Measurements from ENCODE around the gene CAMK2N2.

DNA sequence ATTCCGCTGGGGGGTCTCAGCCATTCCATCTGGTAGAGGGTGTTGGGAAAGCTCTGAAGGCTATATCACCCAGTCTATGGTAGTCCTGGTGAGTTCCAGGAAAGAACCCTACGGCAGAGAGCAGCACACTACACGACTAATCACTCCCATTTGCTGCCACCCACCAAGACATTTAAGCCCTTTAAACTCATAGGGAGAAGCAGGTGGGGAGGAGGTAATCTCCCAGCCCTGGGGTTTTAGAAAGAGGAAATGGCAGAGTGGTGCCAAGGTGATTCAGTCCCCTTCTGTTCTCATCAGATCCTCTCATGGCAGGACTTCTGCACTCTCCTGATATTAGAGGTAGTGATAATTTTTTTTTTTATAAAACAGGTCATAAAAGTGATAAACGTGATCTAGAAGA lies 42.5 kb downstream of the CAMK2N2 start:
- TF ChIP-seq, protein P1, sequence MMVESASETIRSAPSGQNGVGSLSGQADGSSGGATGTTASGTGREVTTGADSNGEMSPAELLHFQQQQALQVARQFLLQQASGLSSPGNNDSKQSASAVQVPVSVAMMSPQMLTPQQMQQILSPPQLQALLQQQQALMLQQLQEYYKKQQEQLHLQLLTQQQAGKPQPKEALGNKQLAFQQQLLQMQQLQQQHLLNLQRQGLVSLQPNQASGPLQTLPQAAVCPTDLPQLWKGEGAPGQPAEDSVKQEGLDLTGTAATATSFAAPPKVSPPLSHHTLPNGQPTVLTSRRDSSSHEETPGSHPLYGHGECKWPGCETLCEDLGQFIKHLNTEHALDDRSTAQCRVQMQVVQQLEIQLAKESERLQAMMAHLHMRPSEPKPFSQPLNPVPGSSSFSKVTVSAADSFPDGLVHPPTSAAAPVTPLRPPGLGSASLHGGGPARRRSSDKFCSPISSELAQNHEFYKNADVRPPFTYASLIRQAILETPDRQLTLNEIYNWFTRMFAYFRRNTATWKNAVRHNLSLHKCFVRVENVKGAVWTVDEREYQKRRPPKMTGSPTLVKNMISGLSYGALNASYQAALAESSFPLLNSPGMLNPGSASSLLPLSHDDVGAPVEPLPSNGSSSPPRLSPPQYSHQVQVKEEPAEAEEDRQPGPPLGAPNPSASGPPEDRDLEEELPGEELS (CRISPR knock-in tag; IDR thresholded peaks at IDR 0.05; ENCODE audit: borderline replicate concordance), result no peak
- TF ChIP-seq, protein P2, sequence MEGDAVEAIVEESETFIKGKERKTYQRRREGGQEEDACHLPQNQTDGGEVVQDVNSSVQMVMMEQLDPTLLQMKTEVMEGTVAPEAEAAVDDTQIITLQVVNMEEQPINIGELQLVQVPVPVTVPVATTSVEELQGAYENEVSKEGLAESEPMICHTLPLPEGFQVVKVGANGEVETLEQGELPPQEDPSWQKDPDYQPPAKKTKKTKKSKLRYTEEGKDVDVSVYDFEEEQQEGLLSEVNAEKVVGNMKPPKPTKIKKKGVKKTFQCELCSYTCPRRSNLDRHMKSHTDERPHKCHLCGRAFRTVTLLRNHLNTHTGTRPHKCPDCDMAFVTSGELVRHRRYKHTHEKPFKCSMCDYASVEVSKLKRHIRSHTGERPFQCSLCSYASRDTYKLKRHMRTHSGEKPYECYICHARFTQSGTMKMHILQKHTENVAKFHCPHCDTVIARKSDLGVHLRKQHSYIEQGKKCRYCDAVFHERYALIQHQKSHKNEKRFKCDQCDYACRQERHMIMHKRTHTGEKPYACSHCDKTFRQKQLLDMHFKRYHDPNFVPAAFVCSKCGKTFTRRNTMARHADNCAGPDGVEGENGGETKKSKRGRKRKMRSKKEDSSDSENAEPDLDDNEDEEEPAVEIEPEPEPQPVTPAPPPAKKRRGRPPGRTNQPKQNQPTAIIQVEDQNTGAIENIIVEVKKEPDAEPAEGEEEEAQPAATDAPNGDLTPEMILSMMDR (IDR thresholded peaks at IDR 0.05 in 2 of 3, conservative IDR thresholded peaks at IDR 0.05 in 1 of 3; ENCODE audit: insufficient read depth in 2 of 3, low read depth in 1 of 3, low read length in 3 of 3), result no peak
- TF ChIP-seq ZNF175 (CRISPR knock-in tag; IDR thresholded peaks at IDR 0.05; ENCODE audit: low read depth), result no peak
- no peak for TF ChIP-seq HDAC6 (IDR thresholded peaks at IDR 0.05; ENCODE audit: low read depth, low read length)
- no peak for TF ChIP-seq MAZ (CRISPR knock-in tag; conservative IDR thresholded peaks at IDR 0.05 in 1 of 2, IDR thresholded peaks at IDR 0.05 in 1 of 2)
- TF ChIP-seq EZH2 (IDR thresholded peaks at IDR 0.05; ENCODE audit: borderline replicate concordance, low read depth, low read length), result no peak
- TF ChIP-seq TAF1 (IDR thresholded peaks at IDR 0.05; ENCODE audit: control insufficient read depth, extremely low read depth, insufficient read depth, low read length, severe bottlenecking), result no peak
- TF ChIP-seq, protein P3, sequence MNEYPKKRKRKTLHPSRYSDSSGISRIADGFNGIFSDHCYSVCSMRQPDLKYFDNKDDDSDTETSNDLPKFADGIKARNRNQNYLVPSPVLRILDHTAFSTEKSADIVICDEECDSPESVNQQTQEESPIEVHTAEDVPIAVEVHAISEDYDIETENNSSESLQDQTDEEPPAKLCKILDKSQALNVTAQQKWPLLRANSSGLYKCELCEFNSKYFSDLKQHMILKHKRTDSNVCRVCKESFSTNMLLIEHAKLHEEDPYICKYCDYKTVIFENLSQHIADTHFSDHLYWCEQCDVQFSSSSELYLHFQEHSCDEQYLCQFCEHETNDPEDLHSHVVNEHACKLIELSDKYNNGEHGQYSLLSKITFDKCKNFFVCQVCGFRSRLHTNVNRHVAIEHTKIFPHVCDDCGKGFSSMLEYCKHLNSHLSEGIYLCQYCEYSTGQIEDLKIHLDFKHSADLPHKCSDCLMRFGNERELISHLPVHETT (CRISPR knock-in tag; conservative IDR thresholded peaks at IDR 0.05 in 1 of 2, IDR thresholded peaks at IDR 0.05 in 1 of 2), result no peak
- TF ChIP-seq CHD4 (IDR thresholded peaks at IDR 0.05; ENCODE audit: insufficient read depth, insufficient replicate concordance, low read depth, low read length, poor library complexity, severe bottlenecking), result no peak
- no peak for TF ChIP-seq HNRNPH1 (optimal IDR thresholded peaks at IDR 0.05; ENCODE audit: low read depth, low read length)
- no peak for TF ChIP-seq MXI1 (IDR thresholded peaks at IDR 0.05; ENCODE audit: low read depth, low read length)
- no peak for TF ChIP-seq KDM5B (IDR thresholded peaks at IDR 0.05; ENCODE audit: insufficient replicate concordance, low read depth, low read length)
- TF ChIP-seq MTA2 (IDR thresholded peaks at IDR 0.05; ENCODE audit: low read depth), result no peak

All from K562 (cell line).